ENCODE results near the gene SETDB1.
A peak's percentile ranks its signal among the peaks of the same experiment; 100 is the strongest.

Gene SETDB1

GRCh38 chr1:150906813-150907212 lies 19.4 kb upstream of the SETDB1 start:
- TF ChIP-seq CTCF (IDR thresholded peaks at IDR 0.05; ENCODE audit: control insufficient read depth, insufficient read depth, low read depth, low read length, missing control alignments): no peak
- no peak for DNase-seq (ENCODE audit: low read depth)

GRCh38 chr1:150909585-150910180 lies 16.5 kb upstream of the SETDB1 start:
- no peak for DNase-seq (ENCODE audit: low read depth)
- TF ChIP-seq CTCF (IDR thresholded peaks at IDR 0.05; ENCODE audit: control insufficient read depth, insufficient read depth, low read depth, low read length, missing control alignments): no peak
- no peak overlapping the region for H3K4me3 ChIP-seq (ENCODE audit: control insufficient read depth, low read depth, low read length)

More at GRCh38 chr1:150906813-150907212, 19.4 kb upstream of the SETDB1 start:
- no peak overlapping the region for H3K4me3 ChIP-seq (ENCODE audit: control insufficient read depth, low read depth, low read length)

GRCh38 chr1:150912623-150913022 lies 13.5 kb upstream of the SETDB1 start:
- TF ChIP-seq CTCF (IDR thresholded peaks at IDR 0.05; ENCODE audit: control insufficient read depth, insufficient read depth, low read depth, low read length, missing control alignments): no peak
- DNase-seq (ENCODE audit: low read depth): no peak
- no peak overlapping the region for H3K4me3 ChIP-seq (ENCODE audit: control insufficient read depth, low read depth, low read length)

GRCh38 chr1:150917387-150917786 lies 8.8 kb upstream of the SETDB1 start:
- TF ChIP-seq CTCF (IDR thresholded peaks at IDR 0.05; ENCODE audit: control insufficient read depth, insufficient read depth, low read depth, low read length, missing control alignments): no peak
- H3K4me3 ChIP-seq (ENCODE audit: control insufficient read depth, low read depth, low read length): no peak overlapping the region
- DNase-seq (ENCODE audit: low read depth): no peak

GRCh38 chr1:150922519-150922975 lies 3.6 kb upstream of the SETDB1 start:
- TF ChIP-seq CTCF (IDR thresholded peaks at IDR 0.05; ENCODE audit: control insufficient read depth, insufficient read depth, low read depth, low read length, missing control alignments): peak; percentile 76
- peak; percentile 79 for DNase-seq (ENCODE audit: low read depth)
- no peak overlapping the region for H3K4me3 ChIP-seq (ENCODE audit: control insufficient read depth, low read depth, low read length)

- no peak for DNase-seq (ENCODE audit: low read depth)
- TF ChIP-seq CTCF (IDR thresholded peaks at IDR 0.05; ENCODE audit: control insufficient read depth, insufficient read depth, low read depth, low read length, missing control alignments): no peak
- H3K4me3 ChIP-seq (ENCODE audit: control insufficient read depth, low read depth, low read length): no peak overlapping the region
Observed at GRCh38 chr1:150925080-150925479, 1.1 kb upstream of the SETDB1 start.

Measured in AG09309 (cell line).